CD4-positive, CD25-positive, alpha-beta regulatory T cell (primary cell): Measurements from ENCODE around the gene SMARCA2. TPM values are rescaled to one million over a fixed set of nuclear protein-coding genes. Genes with fewer than 3 reads are reported as not detected.
A peak's percentile ranks its signal among the peaks of the same experiment; 100 is the strongest.

Source experiments
- ATAC-seq, 2 donors: fragments of 150-1000 bp; cut with Tn5 transposase; one replicate each; pipeline ENCODE4 v1.10.0; 2021; ENCODE audit warnings: low read depth in 2 of 2, moderate number of reproducible peaks in 2 of 2, moderate library complexity in 1 of 2
- DNase-seq, 3 donors: peaks; one replicate each; pipeline versions ENCODE4 v3.0.0 to v3.0.0-alpha.2; 2012 to 2022; ENCODE audit warnings: mixed read lengths in 1 of 3
- H3K27ac ChIP-seq: one replicate; pipeline ENCODE4 v1.7.0; 2013; ENCODE audit warnings: mild to moderate bottlenecking, low read length; ENCODE audit not compliant: insufficient read depth, poor library complexity, severe bottlenecking
- H3K27me3 ChIP-seq: one replicate; pipeline ENCODE4 v1.7.0; 2013; ENCODE audit warnings: low read length; ENCODE audit not compliant: control insufficient read depth, insufficient read depth
- H3K36me3 ChIP-seq: one replicate; pipeline ENCODE4 v1.7.0; 2013; ENCODE audit warnings: mild to moderate bottlenecking, low read length, moderate library complexity; ENCODE audit not compliant: control insufficient read depth, insufficient read depth
- H3K4me1 ChIP-seq: 2 replicates; pipeline ENCODE4 v1.7.0; 2013; ENCODE audit warnings: mild to moderate bottlenecking, low read length; ENCODE audit not compliant: insufficient read depth, control insufficient read depth, poor library complexity, severe bottlenecking
- H3K4me3 ChIP-seq: one replicate; pipeline ENCODE4 v1.7.0; 2013; ENCODE audit warnings: low read depth, mild to moderate bottlenecking, low read length, moderate library complexity
- H3K9me3 ChIP-seq, 2 experiments: 1 replicate in 1 of 2; 2 replicates in 1 of 2; pipeline ENCODE4 v1.7.0; 2013; ENCODE audit warnings: low read length in 2 of 2, mild to moderate bottlenecking in 1 of 2, moderate library complexity in 1 of 2; ENCODE audit not compliant: control insufficient read depth in 2 of 2
- H3K27ac Mint-ChIP-seq, 3 donors: one replicate each; pipeline ENCODE4 v1.8.0; 2020 to 2022; ENCODE audit warnings: mild to moderate bottlenecking in 3 of 3, mixed read lengths in 3 of 3, moderate library complexity in 2 of 3
- H3K27me3 Mint-ChIP-seq: one replicate; pipeline ENCODE4 v1.8.0; 2022; ENCODE audit warnings: mild to moderate bottlenecking, mixed read lengths
- H3K36me3 Mint-ChIP-seq: one replicate; pipeline ENCODE4 v1.8.0; 2020; ENCODE audit warnings: mixed read lengths
- H3K4me1 Mint-ChIP-seq, 4 donors: one replicate each; pipeline ENCODE4 v1.8.0; 2020 to 2022; ENCODE audit warnings: mixed read lengths in 4 of 4, mild to moderate bottlenecking in 1 of 4
- H3K4me3 Mint-ChIP-seq, 4 donors: one replicate each; pipeline ENCODE4 v1.8.0; 2020 to 2022; ENCODE audit warnings: mild to moderate bottlenecking in 4 of 4, mixed read lengths in 4 of 4, moderate library complexity in 3 of 4
- H3K9me3 Mint-ChIP-seq, 7 donors: one replicate each; pipeline ENCODE4 v1.8.0; 2020 to 2022; ENCODE audit warnings: mixed read lengths in 7 of 7, mild to moderate bottlenecking in 3 of 7, moderate library complexity in 2 of 7
- polyA plus RNA-seq, 4 donors: library from polyadenylated mRNA; unstranded; fragments of 300-500 nt; fragmentation: Illumina TruSeq; gene quantifications; one replicate each; pipeline ENCODE4 v1.2.3, GENCODE V29; 2021
- total RNA-seq: library from RNA; stranded (reverse); gene quantifications from one replicate; pipeline ENCODE4 v1.2.3, GENCODE V29; 2022

Gene SMARCA2
- total and polyA plus RNA-seq, 5 donors from 2014 or later: 28.7 to 298 (median 37.8) TPM

DNA sequence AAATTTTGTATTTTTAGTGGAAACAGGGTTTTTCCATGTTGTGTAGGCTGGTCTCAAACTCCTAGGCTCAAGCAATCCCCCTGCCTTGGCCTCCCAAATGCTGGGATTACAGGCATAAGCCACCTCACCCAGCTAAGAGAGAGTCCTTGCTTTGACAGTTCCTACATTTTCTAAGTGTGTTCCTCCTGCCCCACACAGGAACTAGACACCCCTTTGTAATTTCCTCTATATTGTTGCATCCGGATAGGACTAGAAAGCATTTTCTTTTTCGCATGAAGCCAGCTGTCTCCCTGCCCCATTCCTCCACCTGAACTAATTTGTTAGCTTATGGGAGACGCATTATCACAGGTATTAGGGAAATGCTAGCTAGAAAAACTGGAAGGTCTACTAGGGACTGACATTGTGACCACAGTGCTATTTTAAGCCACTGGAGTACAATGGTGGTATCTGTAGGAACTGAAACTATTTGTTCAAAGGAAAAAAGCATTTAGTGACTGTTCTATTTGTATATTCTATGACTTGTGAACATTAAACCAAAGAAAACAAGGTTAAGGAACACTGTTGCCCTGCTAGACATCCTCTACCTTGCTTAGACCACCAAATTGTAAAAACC, 214.1 kb downstream of the SMARCA2 start:
- H3K4me3 Mint-ChIP-seq: no peak overlapping the region
- ATAC-seq (no peak), DNase-seq (no peak)
- H3K9me3 ChIP-seq: no peaks in the 10 kb centered on the region
- H3K27me3 ChIP-seq: no peaks in the 10 kb centered on the region
- H3K27me3 Mint-ChIP-seq: peaks cover 11% of the 10 kb centered on the region
- H3K4me1 ChIP-seq: no peaks in the 10 kb centered on the region
- H3K36me3 Mint-ChIP-seq: no peaks in the 10 kb centered on the region
- H3K27ac Mint-ChIP-seq: no peak overlapping the region
- no peak overlapping the region for H3K27ac ChIP-seq
- H3K4me1 Mint-ChIP-seq: no peaks in the 10 kb centered on the region
- no peaks in the 10 kb centered on the region for H3K36me3 ChIP-seq
- H3K4me3 ChIP-seq: no peak overlapping the region
- H3K9me3 Mint-ChIP-seq: peaks cover 0 to 6% (median 2%) of the 10 kb centered on the region in 7 donors

DNA sequence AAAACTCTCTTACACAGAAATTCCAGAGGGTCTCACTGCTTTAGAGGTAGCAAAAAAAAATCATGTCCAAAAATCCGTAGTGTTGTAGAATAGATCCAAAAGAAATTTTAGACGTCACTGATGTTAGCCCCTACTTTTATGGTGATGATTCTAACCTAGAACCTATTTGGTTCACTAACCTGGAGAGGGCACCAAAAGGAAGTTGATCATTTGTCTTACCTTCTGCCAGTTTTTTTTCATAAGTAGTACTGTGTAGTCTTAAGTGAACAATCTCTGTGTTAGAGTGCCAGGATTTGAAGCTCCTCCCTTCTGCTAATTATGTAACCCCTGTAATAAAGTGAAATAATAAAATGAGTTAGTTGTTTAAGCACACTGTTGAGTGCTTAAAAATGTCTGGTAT, 215.2 kb downstream of the SMARCA2 start:
- Histone ChIP-seq H3K9me3 (no peaks in the 10 kb centered on the region), H3K27ac (no peak overlapping the region), H3K27me3 (no peaks in the 10 kb centered on the region), H3K4me3 (no peak overlapping the region), H3K36me3 (no peaks in the 10 kb centered on the region), H3K4me1 (no peaks in the 10 kb centered on the region)
- H3K27ac Mint-ChIP-seq: no peak overlapping the region
- H3K4me1 Mint-ChIP-seq: no peaks in the 10 kb centered on the region
- H3K36me3 Mint-ChIP-seq: no peaks in the 10 kb centered on the region
- peaks cover 0 to 6% (median 0%) of the 10 kb centered on the region in 7 donors for H3K9me3 Mint-ChIP-seq
- no peak overlapping the region for H3K4me3 Mint-ChIP-seq
- peaks cover 19% of the 10 kb centered on the region for H3K27me3 Mint-ChIP-seq
- DNase-seq: peak in 1 of 3 donors; percentile 5
- no peak for ATAC-seq

DNA sequence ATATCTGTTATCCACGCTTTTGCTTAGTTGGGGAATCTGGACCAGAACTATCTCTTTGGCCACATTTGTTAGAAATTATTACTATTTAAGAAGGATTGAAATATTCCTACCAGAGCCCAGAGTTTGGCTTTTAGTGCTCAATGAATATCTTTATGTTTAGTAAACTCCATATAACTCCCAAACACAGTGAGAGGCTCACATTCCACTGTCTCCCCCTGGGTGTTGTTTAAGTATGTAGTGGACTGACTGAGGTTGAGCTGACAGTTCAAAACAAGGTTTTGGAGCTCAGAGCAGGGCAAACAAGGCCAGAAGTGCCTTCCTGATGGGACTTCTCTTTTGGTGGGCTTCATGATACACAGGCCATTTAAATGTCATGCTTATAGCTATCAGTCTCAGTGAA, 216.0 kb downstream of the SMARCA2 start:
- H3K4me1 Mint-ChIP-seq: no peaks in the 10 kb centered on the region
- H3K4me3 ChIP-seq: no peak overlapping the region
- H3K9me3 Mint-ChIP-seq: peaks cover 0 to 6% (median 0%) of the 10 kb centered on the region in 7 donors
- H3K27me3 ChIP-seq: no peaks in the 10 kb centered on the region
- H3K9me3 ChIP-seq: no peaks in the 10 kb centered on the region
- DNase-seq (no peak), ATAC-seq (no peak)
- no peaks in the 10 kb centered on the region for H3K36me3 Mint-ChIP-seq
- H3K4me1 ChIP-seq: no peaks in the 10 kb centered on the region
- H3K27me3 Mint-ChIP-seq: peaks cover 19% of the 10 kb centered on the region
- H3K36me3 ChIP-seq: no peaks in the 10 kb centered on the region
- no peak overlapping the region for H3K27ac Mint-ChIP-seq
- H3K4me3 Mint-ChIP-seq: no peak overlapping the region
- no peak overlapping the region for H3K27ac ChIP-seq

DNA sequence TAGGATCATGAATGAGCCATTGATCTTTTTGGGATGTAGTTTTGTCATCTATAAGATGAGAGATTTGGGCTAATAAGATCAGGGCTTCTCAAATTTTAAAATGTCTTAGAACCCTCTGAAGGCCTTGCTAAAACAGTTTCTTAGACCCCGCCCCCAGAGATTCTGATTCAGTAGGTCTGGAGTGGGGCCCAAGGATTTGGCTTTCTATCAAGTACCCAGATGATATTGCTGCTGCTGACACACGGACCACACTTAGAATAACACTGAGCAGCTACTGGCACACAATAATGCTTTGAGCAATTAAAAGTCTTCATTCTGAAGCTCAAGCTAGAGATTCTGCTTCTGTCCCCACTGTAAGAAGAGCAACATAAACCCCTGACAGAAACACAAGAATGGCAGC, 216.7 kb downstream of the SMARCA2 start:
- H3K27ac Mint-ChIP-seq: no peak overlapping the region
- no peak overlapping the region for H3K4me3 Mint-ChIP-seq
- H3K9me3 Mint-ChIP-seq: peaks cover 0 to 6% (median 0%) of the 10 kb centered on the region in 7 donors
- no peaks in the 10 kb centered on the region for H3K4me1 Mint-ChIP-seq
- H3K27me3 ChIP-seq: no peaks in the 10 kb centered on the region
- H3K36me3 ChIP-seq: no peaks in the 10 kb centered on the region
- no peaks in the 10 kb centered on the region for H3K36me3 Mint-ChIP-seq
- no peak overlapping the region for H3K4me3 ChIP-seq
- H3K4me1 ChIP-seq: no peaks in the 10 kb centered on the region
- H3K27ac ChIP-seq: no peak overlapping the region
- no peak for DNase-seq
- peaks cover 19% of the 10 kb centered on the region for H3K27me3 Mint-ChIP-seq
- no peak for ATAC-seq
- no peaks in the 10 kb centered on the region for H3K9me3 ChIP-seq

DNA sequence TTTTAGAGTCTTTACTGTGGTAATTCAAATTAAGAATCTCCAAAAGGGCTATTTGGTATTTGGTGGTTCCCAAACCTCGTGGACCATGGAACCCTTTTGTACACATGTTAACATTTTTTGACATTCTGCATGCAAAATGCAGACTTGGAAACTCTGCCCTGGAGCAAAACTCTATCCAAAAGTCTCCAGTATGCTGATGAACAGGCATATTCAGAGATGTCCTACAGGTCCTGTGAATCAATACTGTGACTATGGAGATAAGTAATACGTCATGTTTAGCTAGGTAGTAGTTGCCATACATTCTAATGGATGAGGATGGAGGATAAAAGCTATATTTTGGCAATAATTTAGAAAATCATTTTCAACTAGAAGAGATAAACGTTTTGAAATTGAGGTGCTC, 218.1 kb downstream of the SMARCA2 start:
- H3K27ac ChIP-seq: no peak overlapping the region
- Mint-ChIP-seq H3K27ac (no peak overlapping the region), H3K36me3 (no peaks in the 10 kb centered on the region), H3K4me1 (no peaks in the 10 kb centered on the region), H3K27me3 (peaks cover 19% of the 10 kb centered on the region), H3K9me3 (peaks cover 0 to 6% (median 0%) of the 10 kb centered on the region in 7 donors), H3K4me3 (no peak overlapping the region)
- H3K9me3 ChIP-seq: no peaks in the 10 kb centered on the region
- no peak for DNase-seq
- H3K4me1 ChIP-seq: no peaks in the 10 kb centered on the region
- no peaks in the 10 kb centered on the region for H3K27me3 ChIP-seq
- no peak overlapping the region for H3K4me3 ChIP-seq
- H3K36me3 ChIP-seq: no peaks in the 10 kb centered on the region
- ATAC-seq: no peak

DNA sequence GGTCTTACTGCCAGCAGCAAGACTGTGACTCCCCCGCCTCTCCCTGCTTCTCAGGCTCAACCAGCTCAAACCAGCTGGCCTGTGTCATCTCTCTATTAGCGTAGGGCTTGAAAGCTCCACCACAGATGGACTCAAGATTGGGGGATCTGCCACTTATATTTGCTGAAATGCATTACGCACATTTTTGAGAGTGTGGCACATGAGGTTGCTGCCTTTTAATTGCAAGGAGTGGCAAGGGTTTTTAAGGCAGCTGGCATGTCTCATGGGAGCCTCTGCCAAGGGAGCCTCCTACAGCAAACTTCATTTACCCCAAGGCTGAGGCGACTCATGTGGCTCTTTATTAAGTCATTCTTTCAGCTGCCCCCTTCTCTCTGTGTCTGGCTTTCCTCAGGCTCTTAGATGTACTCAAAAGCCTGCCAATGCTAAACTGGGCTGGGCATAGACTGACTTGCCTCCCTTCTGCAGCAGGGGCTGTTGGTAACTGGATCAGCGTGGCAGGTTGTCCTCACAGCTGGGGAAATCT, 219.3 kb downstream of the SMARCA2 start:
- Histone ChIP-seq H3K9me3 (no peaks in the 10 kb centered on the region), H3K36me3 (no peaks in the 10 kb centered on the region), H3K4me1 (no peaks in the 10 kb centered on the region), H3K27me3 (no peaks in the 10 kb centered on the region), H3K4me3 (no peak overlapping the region), H3K27ac (no peak overlapping the region)
- peaks cover 0 to 6% (median 0%) of the 10 kb centered on the region in 7 donors for H3K9me3 Mint-ChIP-seq
- H3K4me3 Mint-ChIP-seq: no peak overlapping the region
- ATAC-seq (no peak), DNase-seq (no peak)
- H3K36me3 Mint-ChIP-seq: no peaks in the 10 kb centered on the region
- H3K27ac Mint-ChIP-seq: no peak overlapping the region
- peaks cover 24% of the 10 kb centered on the region for H3K27me3 Mint-ChIP-seq
- H3K4me1 Mint-ChIP-seq: no peaks in the 10 kb centered on the region

DNA sequence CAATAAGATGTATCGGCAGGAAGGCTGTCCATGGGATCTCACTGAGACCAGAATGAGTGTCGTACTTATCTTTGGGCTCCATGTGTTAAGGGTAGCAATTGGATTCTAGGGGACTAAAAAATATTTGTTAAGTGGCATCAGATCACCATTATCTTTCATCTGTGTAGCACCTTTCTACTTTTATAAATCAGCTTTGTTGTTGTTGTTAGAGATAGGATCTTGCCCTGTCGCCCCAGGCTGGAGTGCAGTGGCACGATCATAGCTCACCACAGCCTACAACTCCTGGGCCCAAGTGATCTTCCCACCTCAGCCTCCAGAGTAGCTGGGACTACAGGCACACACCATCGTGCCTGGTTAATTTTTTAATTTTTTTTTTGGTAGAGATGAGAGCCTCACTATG, 220.5 kb downstream of the SMARCA2 start:
- no peak for DNase-seq
- ATAC-seq: no peak
- H3K36me3 ChIP-seq: no peaks in the 10 kb centered on the region
- Mint-ChIP-seq H3K27me3 (peaks cover 27% of the 10 kb centered on the region), H3K9me3 (no peaks in the 10 kb centered on the region), H3K27ac (no peak overlapping the region), H3K36me3 (no peaks in the 10 kb centered on the region), H3K4me1 (no peaks in the 10 kb centered on the region), H3K4me3 (no peak overlapping the region)
- H3K4me1 ChIP-seq: no peaks in the 10 kb centered on the region
- no peak overlapping the region for H3K4me3 ChIP-seq
- no peak overlapping the region for H3K27ac ChIP-seq
- H3K27me3 ChIP-seq: no peaks in the 10 kb centered on the region
- no peaks in the 10 kb centered on the region for H3K9me3 ChIP-seq

DNA sequence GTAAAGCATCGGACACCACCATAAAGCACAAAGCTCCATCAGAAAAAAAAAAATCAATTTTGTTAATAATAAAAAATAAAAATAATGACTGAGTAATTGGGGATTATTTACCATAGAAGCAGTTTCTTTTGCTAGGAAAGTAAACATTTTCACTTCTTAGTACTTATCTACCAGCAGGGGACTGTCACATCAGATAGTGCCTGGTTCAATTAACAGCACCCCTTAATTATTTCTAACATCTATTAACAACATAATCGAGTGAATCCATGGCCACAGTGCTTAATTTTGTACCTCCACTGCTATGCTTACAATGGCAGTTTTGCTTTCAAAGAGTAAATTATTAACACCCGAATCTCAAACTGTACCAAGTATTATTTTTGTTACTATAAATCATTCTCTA, 221.7 kb downstream of the SMARCA2 start:
- H3K27ac Mint-ChIP-seq: no peak overlapping the region
- Histone ChIP-seq H3K36me3 (no peaks in the 10 kb centered on the region), H3K4me1 (peaks cover 1% of the 10 kb centered on the region), H3K27me3 (peaks cover 2% of the 10 kb centered on the region), H3K4me3 (no peak overlapping the region), H3K9me3 (no peaks in the 10 kb centered on the region), H3K27ac (no peak overlapping the region)
- H3K36me3 Mint-ChIP-seq: no peaks in the 10 kb centered on the region
- no peak overlapping the region for H3K4me3 Mint-ChIP-seq
- ATAC-seq (no peak), DNase-seq (no peak)
- peaks cover 35% of the 10 kb centered on the region for H3K27me3 Mint-ChIP-seq
- H3K9me3 Mint-ChIP-seq: no peaks in the 10 kb centered on the region
- H3K4me1 Mint-ChIP-seq: peaks cover 1 to 8% (median 3%) of the 10 kb centered on the region in 4 donors
